Measurements from ENCODE around the gene DCD.
"Not testable (repeated sequence)": the region's sequence is repeated elsewhere in the genome, so short reads cannot be mapped to it uniquely, and the experiment has no call there.

The DCD gene, protein sequence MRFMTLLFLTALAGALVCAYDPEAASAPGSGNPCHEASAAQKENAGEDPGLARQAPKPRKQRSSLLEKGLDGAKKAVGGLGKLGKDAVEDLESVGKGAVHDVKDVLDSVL

DNA sequence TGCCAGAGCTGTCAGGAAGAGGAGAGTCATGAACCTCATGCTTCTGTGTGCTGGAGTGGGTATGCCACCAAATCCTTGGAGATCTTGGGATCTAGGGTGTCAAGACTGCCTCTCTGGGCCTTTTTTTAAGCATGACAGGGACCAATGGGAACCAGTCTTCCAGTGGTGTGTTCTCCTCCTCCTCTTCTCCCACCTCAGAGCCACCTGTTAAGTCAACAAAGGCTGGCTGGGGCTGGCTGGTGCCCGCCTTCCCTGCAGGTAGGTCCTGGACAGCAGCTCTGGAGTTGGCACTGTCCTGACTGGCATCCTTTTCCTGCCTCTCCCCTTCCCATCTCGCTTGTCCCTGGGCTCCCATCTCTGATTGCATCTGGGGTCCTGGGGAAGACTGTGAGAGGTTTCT lies at the start of gene DCD:
TSS of gene DCD (minus strand) at position 101 of the 400 bp plus-strand sequence. CDS start at position 39, 62 bp downstream.
- no peak for DNase-seq (ENCODE audit: low spot score)

DNA sequence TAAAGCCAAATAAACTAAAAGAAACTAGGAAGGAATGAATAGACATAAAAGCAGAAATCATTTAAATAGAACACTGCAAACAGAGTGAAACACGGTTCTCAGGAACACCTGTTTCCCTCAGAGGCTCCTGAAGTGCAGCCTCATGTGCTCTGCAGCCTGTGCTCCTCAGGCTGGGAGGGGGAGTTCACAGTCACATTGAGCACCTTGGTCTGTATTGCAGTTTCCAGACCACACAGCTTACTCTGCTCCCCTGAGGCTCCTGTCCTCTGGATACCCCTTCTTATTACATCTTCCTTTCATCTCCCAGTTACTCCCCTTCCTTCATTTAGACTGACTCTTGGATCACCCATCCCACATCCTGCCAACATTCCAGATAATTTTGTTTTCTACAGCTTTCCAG lies 49.7 kb upstream of the DCD start:
- DNase-seq (ENCODE audit: low spot score): no peak

DNA sequence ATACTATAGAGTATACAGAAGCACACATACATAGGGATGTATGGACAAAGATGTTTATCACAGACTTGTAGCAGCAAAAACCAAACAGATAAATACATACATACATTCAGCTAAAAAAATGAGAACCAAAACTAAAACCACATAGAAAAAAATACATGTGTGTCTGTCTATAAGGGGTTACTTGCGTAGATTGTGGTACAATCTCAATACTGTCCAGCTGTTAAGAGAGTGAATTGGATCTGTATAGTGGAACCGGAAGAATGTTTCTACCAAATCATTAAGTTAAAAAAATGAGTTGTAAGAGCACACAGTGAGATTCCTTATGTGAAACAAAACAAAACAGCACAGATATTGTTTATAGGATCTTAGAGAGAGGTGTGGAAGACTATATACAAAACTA lies 44.2 kb upstream of the DCD start:
- no peak for DNase-seq (ENCODE audit: low spot score)

DNA sequence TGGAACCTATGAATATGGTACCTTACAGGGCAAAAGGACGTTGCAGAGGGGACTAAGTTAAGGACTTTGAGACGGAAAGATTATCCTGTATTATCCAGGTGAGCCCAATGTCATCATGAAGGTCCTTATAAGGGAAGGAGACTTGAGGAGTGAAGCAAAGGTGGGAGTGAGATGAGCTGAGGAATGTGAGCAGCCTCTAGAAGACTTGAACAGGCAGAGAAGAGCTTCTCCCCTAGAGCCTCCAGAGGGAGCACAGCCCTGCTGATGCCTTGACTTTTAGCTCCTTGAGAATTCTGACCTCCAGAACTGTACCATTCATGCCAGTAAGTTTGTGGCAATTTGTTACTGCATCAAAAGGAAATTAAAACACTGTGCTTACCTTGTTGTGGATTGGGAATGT lies 41.8 kb upstream of the DCD start:
- peak; percentile 54 for DNase-seq (ENCODE audit: low spot score)

DNA sequence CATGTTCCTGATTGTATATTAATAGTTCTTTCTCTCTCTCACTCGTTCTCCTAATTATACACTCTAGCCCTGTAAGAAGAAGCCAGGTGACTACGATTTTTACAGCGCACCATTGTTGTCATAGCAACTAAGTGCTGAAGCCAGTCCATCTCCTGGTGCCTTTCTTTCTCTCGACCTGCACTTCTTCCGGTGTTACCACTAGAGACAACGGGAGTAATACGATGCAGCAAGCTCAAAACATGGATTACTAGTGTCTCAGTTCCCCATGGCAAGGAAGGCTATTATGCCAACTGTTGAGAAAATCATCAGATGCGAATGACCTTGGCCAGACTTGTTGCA lies 40.8 kb upstream of the DCD start:
- DNase-seq (ENCODE audit: low spot score): no peak

DNA sequence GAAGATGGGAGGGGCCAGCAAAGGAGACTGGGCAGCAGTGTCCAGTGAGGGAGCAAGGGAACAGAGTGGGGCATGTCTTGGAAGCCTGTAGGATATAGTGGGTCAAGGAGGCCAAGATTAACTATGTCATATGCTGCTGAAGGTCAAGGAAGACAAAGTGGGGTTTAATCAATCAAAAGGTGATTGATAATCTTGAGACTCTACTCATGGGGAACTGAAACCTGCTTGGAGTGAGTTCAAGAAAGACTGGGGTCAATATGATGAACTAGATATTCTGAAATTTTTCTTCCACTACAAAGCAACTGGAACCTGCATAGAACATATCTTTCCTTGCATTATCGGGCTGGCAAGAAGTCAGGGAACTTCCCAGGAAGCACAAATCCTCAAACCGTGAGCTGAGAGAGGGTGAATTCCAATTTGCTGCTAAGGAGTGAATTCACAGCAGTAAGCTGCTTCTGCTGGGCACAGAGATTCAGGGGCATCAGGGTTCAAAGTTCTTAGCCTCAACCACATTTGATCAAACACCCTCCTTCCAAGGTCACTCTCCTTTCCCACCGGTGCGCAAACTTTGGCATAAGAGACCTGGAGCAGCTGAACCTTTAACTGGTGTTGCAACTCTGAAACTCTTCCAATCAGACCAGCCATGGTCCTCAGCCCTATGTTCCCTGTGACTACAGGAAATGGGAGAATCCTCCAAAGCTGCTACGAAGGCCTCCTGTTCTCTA lies 40.3 kb upstream of the DCD start:
- no peak for DNase-seq (ENCODE audit: low spot score)

DNA sequence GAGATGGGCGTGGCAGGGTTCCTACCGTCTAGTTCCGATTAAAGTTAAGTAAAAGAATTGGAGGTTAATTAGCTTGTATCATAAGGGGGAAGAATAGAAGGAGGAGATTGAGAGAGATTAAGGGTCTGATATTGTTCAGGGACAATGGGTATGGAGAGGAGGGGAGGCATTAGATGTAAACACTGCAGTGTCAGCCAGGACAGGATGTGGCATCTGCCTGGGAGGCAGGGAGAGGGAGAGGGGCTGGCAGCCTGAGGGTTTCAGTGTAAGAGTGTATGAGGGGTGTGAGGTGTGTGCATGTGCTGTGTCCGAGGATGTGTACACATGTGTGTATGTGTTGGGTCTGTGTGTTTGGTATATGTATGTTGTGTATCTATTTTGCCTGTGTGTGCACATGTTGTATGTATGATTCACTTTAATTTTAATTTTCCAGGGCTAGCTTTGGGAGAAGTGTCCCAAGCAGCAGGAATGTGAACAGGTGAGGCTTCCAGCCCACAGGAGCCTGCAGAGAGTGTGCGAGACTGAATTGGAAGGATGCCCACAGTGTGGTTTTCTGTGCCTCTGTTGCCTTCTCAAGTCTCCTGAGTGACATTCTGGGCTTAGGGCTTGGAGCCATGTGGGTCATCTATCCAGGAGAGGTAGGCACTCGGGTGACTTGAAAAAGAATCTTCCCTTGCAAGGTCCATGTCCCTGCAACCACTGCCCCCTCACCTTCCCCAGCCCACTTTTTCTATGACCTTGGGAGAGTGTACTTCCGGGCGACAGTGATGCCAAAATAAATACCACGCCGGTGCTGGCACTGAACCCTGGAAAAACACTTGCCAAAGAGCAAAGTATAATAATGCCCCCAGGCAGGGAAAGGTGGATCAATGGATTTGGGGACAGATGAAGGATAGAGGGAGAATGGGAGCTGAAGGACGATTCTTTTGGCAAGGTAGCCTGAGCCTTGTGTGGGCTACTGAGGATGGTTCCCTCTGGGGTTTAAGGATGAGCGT lies 36.8 kb upstream of the DCD start:
- no peak for DNase-seq (ENCODE audit: low spot score)

GRCh38 chr12:54683398-54683797 lies 35.2 kb upstream of the DCD start:
- DNase-seq (ENCODE audit: low spot score): peak; percentile 30

DNA sequence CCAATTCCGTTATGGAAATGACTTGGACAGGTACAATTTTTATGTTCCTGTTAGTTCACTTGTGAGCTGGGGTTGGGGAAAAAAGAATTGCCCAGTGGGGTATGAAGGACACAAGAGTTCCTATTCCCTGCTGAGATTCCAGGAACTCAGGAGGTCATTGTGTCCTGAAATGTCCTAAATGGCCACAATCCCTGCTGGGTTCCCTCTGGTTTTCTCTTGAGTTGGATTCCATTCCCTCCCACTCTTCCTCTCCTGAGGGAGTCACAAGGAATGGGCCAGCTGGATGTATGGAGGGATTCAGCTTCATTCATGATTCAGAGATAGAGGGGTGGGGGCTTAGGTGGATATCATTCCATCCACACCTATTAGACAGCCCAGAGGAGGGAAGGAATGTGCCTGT lies 34.5 kb upstream of the DCD start:
- no peak for DNase-seq (ENCODE audit: low spot score)

DNA sequence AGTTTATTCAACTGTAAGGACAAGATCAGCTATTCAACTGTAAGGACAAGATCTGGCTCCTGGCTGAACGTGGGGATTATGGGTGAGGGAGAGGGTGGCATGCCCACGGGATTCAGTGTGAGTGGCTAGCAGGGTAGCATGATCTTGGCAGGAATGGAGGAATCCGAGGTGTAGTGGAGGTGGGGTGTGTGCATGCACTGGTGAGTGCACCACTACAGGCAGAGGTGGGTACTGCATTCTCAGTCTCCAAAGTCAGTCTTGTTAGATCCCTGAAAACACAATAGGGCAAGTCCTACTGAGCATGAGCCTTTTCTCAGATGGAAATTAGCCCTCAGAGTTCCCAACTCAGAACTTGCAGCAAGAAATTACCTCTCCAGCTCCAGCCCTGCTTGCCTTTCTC lies 32.2 kb upstream of the DCD start:
- DNase-seq (ENCODE audit: low spot score): peak; percentile 82

DNA sequence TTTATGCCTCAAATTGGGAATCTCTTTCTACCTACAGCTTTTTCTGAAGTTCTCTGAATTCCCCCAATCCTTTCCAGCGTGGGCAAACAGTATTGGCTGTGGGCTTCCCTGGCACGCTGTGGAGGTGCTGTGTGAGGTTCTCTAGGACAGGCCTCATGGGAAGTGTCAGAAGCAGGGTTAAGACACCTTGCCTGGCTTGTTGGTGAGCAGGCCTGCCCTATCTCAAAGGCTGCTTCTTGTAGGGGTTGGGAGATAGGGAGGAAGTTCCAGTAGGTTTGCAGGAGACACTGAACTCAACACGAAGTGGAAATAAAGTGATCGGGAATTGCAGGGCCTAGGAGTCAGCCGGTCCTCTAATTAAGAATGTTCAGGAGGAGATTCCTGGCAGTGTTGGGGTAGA lies 30.0 kb upstream of the DCD start:
- DNase-seq (ENCODE audit: low spot score): no peak

GRCh38 chr12:54667945-54668344 lies 19.8 kb upstream of the DCD start:
- DNase-seq (ENCODE audit: low spot score): no peak

- no peak for DNase-seq (ENCODE audit: low spot score)
Measured at GRCh38 chr12:54666008-54666407, 17.8 kb upstream of the DCD start.

- not testable (repeated sequence) for DNase-seq (ENCODE audit: low spot score)
Measured at GRCh38 chr12:54665022-54665635, 17.0 kb upstream of the DCD start.

- DNase-seq (ENCODE audit: low spot score): no peak
Measured at GRCh38 chr12:54663603-54664002, 15.4 kb upstream of the DCD start.

- no peak for DNase-seq (ENCODE audit: low spot score)
Measured at GRCh38 chr12:54662026-54662425, 13.9 kb upstream of the DCD start.

GRCh38 chr12:54661048-54661447 lies 12.9 kb upstream of the DCD start:
- no peak for DNase-seq (ENCODE audit: low spot score)

DNA sequence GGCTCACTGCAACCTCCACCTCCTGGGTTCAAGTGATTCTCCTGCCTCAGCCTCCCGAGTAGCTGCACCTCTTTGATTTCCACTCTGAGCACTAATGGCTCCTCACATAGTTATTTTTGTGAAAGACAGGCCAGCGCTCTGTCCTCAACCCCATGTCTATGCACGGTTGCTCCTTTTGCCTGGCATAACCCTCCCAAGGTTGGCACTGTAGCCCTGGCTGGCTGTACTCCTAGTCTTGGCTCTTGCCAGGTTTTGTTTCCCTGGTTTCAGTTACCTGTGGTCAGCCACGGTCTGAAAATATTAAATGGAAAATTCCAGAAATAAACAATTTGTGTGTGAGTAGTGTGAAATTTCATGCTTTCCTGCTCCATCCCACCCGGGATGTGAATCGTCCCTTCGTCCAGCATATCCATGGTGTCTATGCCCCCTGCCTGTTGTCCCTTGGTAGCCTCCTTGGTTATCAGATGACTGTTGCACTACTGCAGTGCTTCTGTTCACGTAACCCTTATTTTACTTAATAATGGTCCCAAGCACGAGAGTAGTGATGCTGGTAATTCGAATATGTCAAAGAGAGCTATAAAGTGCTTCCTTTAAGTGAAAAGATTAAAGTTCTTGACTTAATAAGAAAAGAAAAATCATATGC lies 12.3 kb upstream of the DCD start:
- DNase-seq (ENCODE audit: low spot score): no peak

DNA sequence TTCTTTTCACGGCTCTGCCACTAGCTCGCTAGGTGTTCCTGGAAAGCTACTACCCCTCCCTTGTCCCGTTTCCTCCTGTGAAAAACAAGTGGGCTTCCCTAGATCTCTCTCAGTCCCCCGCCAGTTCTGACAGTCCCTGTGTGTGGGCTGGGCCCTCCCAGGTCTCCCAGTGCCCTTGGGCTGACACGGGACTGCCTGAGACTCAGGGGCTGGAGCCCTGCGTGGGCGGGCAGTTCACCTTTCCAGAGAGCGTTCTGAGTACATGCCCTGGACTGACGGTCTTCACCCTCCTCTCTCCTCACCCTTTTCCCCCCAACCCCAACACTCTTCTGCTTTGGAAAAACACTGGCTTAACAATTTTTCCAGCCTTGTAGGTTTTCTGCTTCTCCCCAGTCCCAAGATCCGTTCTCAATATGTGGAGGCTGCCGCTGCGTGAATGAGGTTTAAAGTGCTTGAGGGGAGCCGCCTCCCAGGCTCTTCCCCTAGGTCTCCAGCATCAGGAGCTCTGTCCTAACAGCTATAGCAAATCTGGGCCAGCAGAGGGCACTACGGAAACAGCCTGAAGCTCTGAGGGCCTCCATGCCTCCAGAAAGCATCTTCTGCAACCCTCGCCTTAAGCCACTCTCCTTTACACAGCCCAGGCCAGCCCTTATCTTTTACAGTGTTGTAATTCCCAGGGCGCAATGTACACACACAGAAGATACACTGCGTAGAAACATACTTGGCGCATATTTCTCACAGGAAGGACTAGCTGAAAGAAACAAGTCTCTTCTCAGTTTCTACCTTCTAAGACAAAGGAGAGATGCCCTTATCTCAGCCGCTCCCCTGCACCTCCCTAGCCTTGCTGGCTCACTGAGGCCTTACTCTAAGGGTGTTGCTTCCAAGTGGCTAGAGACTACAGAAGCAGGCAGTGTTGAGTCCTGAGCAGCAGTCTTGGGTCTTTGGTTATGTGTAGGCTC lies 10.4 kb upstream of the DCD start:
- DNase-seq (ENCODE audit: low spot score): peak; percentile 85

DNA sequence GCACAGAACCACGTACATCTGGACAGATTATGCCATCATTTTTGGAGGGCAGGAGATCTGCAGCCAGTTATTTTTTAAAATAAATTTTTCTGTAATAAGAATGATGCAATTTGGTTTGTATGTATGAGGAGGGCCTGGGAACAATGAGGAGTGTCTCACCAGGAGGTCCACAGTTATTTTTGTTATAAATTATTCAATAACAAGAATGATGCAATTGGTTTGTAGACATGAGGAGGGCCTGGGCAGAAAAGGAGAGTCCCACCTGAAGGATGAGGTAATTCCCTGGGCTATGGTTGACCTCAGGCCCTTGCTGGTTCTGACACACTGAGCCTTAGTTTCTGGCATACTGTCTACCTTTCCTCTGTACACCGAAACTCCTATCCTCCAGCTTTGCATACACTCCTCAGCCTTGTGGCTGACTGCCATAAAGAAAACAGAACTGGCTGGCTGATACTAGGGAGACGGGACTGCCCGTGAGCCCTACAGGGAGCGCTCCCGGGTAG lies 9.0 kb upstream of the DCD start:
- DNase-seq (ENCODE audit: low spot score): no peak

DNA sequence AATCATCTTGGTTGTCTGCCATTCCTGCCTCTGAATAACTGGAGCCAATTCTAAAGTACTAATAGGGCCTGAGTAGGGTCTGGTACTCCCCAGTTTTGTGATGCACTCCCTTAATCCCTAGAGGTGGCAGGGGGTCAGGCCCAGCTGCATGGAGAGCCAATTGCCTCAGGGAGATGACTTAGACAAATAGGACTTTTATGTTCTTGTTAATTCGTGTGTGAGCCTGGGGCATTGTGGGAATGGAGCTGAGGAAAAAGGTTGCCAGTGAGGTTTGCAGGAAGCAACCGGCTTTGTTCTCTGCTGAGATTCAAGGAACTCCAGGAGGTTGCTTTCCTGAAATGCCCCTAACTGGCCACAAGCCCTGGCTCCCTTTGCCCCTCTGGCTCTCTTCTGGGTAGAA lies 6.8 kb upstream of the DCD start:
- DNase-seq (ENCODE audit: low spot score): no peak

Data from iPS-NIHi11 (cell line).